A673 (cell line): ENCODE measurements around the gene GYS1. TPM values are rescaled to one million over a fixed set of nuclear protein-coding genes. Genes with fewer than 3 reads are reported as not detected.

Experiments
- BruUV-seq: library from RNA; stranded (reverse); fragments of 400-500 nt; replicated peaks from 2 replicates; lab custom pipeline; 2021; lab: Mats Ljungman, UMichigan
- CTCF ChIA-PET: fragments of 300-600 bp; sonication (Branson Sonifier 250); formaldehyde crosslinking; loops from one replicate; lab custom pipeline; 2022; ENCODE audit warnings: antibody characterized with exemption; lab: Charles Lee
- POLR2A ChIA-PET: fragments of 300-600 bp; sonication (Branson Sonifier 250); formaldehyde crosslinking; loops from one replicate; lab custom pipeline; 2022; ENCODE audit warnings: antibody characterized with exemption; ENCODE audit not compliant: low non-redundant PET; lab: Charles Lee
- DNase-seq: peaks from one replicate; pipeline ENCODE4 v3.0.0-alpha.2; 2015; ENCODE audit warnings: low spot score
- H3K27ac ChIP-seq: fragments of 200-600 bp; sonication (generic); 2 replicates; pipeline ENCODE4 v1.5.1; 2016; ENCODE audit warnings: mixed run types, low read depth, mild to moderate bottlenecking, mixed read lengths, antibody characterized with exemption, low read length; ENCODE audit not compliant: poor library complexity, severe bottlenecking
- H3K27me3 ChIP-seq: fragments of 200-600 bp; sonication (generic); replicated peaks from 2 replicates; pipeline ENCODE4 v1.6.1; 2017; ENCODE audit warnings: mixed run types, low read depth, mild to moderate bottlenecking, mixed read lengths, antibody characterized with exemption, low read length; ENCODE audit not compliant: insufficient read depth, poor library complexity
- H3K36me3 ChIP-seq: fragments of 200-600 bp; sonication (generic); 2 replicates; pipeline ENCODE4 v1.6.1; 2016; ENCODE audit warnings: mixed run types, mild to moderate bottlenecking, mixed read lengths, antibody characterized with exemption, low read length; ENCODE audit not compliant: insufficient read depth, poor library complexity, severe bottlenecking
- H3K4me1 ChIP-seq: fragments of 200-600 bp; sonication (generic); 2 replicates; pipeline ENCODE4 v1.6.1; 2017; ENCODE audit warnings: mixed run types, mild to moderate bottlenecking, mixed read lengths, antibody characterized with exemption, low read length; ENCODE audit not compliant: insufficient read depth, poor library complexity, severe bottlenecking
- H3K4me3 ChIP-seq: fragments of 200-600 bp; sonication (generic); 2 replicates; pipeline ENCODE4 v1.5.1; 2016; ENCODE audit warnings: low read depth, mixed run types, mild to moderate bottlenecking, mixed read lengths, low read length; ENCODE audit not compliant: poor library complexity, severe bottlenecking
- H3K9me3 ChIP-seq: fragments of 200-600 bp; sonication (generic); 2 replicates; pipeline ENCODE4 v1.6.1; 2016; ENCODE audit warnings: mixed run types, low read depth, mild to moderate bottlenecking, mixed read lengths, antibody characterized with exemption, low read length; ENCODE audit not compliant: poor library complexity, severe bottlenecking
- EZH2 ChIP-seq: fragments of 200-600 bp; sonication (generic); IDR thresholded peaks from 2 replicates; pipeline ENCODE4 v1.6.1; 2017; ENCODE audit warnings: borderline replicate concordance, low read depth, mild to moderate bottlenecking, mixed read lengths, antibody characterized with exemption, low read length; ENCODE audit not compliant: poor library complexity, severe bottlenecking
- intact Hi-C: fragments of 100-400 bp; cut with micrococcal nuclease; formaldehyde crosslinking; loops from one replicate; pipeline ENCODE4 v1.10.0; 2022; ENCODE audit not compliant: unreplicated experiment
- total RNA-seq: library from RNA; stranded (reverse); gene quantifications from 2 replicates; pipeline ENCODE4 v1.2.3, GENCODE V29; 2021
- TF ChIP-seq, protein P1 (sequence below): fragments of 300-800, 200-600 bp; sonication (generic); conservative IDR thresholded peaks from 2 replicates; pipeline ENCODE4 v1.5.1; 2017; ENCODE audit warnings: low read depth, mild to moderate bottlenecking, antibody characterized with exemption, low read length, moderate library complexity, mixed read lengths

Gene GYS1
- total RNA-seq, 1 experiment from 2014 or later: 57.0 TPM

DNA sequence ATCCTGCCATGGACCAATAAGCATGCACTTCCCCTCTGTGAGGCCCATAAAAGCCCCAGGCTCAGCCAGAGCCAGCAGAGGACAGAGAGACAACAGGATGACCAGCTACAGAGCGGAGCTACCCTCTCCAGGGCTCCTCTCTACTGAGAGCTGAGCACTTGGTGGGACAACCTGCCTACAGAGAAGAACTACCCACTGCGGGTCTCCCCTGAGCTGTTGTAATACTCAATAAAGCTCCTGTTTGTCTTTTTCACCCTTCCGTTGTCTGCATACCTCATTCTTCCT, 45.9 kb downstream of the GYS1 start:
- Histone ChIP-seq H3K27me3 (no peaks in the 10 kb centered on the region), H3K9me3 (no peaks in the 10 kb centered on the region), H3K4me1 (no peaks in the 10 kb centered on the region), H3K27ac (no peak overlapping the region), H3K4me3 (no peak overlapping the region), H3K36me3 (no peaks in the 10 kb centered on the region)
- ChIA-PET CTCF (no interaction called here), POLR2A (no interaction called here)
- no peak for DNase-seq
- intact Hi-C loops: no loop called here
- TF ChIP-seq, protein P1, sequence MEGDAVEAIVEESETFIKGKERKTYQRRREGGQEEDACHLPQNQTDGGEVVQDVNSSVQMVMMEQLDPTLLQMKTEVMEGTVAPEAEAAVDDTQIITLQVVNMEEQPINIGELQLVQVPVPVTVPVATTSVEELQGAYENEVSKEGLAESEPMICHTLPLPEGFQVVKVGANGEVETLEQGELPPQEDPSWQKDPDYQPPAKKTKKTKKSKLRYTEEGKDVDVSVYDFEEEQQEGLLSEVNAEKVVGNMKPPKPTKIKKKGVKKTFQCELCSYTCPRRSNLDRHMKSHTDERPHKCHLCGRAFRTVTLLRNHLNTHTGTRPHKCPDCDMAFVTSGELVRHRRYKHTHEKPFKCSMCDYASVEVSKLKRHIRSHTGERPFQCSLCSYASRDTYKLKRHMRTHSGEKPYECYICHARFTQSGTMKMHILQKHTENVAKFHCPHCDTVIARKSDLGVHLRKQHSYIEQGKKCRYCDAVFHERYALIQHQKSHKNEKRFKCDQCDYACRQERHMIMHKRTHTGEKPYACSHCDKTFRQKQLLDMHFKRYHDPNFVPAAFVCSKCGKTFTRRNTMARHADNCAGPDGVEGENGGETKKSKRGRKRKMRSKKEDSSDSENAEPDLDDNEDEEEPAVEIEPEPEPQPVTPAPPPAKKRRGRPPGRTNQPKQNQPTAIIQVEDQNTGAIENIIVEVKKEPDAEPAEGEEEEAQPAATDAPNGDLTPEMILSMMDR: no peak
- no peak for TF ChIP-seq EZH2
- no TSS peak for BruUV-seq

DNA sequence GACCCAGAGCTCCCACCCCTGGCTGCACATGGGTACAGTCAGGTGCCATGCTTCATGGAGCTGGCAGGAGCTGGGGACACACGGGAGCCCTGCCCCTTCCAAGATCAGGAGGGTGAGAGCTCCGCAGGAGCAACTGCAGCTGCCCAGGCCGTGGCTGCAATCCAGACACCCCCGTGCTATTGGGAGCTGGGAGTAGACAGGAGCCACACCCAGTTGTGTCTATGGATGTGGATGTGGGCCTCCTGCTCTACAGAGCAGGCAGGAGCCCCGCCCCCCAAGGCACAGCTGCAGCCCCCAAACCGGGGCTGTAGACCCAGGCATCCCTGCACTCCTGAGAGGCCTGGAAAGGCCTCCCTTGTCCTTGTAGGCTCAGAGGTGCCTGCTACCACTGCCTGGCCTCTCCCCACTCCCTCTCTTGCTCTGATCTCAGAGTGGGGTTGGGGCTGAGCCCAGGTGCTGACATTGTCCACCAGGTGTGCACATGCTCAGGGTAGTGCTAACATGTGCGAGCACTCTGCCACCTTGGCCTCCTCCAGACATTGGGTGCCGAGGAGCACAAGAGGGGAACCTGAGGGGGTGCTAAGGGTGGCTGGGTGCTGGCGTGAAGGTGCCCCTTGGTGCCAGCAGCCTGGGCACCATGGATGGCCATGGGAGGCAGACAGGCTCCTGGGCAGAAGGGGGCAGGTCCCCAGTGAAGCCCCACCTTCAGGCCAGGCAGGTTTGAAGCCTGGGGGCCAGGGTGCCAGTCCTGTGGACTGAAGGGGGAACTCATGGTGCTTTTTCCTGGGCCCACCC, 46.4 kb downstream of the GYS1 start:
- no peak for DNase-seq
- Histone ChIP-seq H3K27me3 (no peaks in the 10 kb centered on the region), H3K4me3 (no peak overlapping the region), H3K27ac (no peak overlapping the region), H3K36me3 (no peaks in the 10 kb centered on the region), H3K9me3 (no peaks in the 10 kb centered on the region), H3K4me1 (no peaks in the 10 kb centered on the region)
- CTCF ChIA-PET: no interaction called here
- intact Hi-C loops: no loop called here
- POLR2A ChIA-PET: no interaction called here
- BruUV-seq: no TSS peak
- TF ChIP-seq, protein P1: no peak
- no peak for TF ChIP-seq EZH2

DNA sequence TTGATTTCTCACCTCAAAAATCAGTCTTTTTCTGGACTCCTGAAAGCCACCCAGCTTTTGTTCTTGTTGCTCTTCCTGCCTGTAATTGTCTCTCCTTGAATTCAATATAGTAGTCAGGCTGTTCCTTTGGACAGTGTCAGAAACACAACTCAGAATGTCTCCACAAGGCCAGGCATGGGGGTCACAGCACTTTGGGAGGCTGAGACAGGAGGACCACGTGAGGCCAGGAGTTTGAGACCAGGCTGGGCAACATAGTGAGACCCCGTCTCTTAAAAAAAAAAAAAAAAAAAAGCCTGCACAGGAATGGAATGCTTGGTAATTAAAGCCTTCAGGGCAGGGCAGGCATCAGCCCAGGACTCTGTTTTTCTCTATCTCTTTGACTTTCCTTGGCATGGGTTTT, 47.3 kb downstream of the GYS1 start:
- ChIA-PET CTCF (no interaction called here), POLR2A (no interaction called here)
- Histone ChIP-seq H3K27me3 (no peaks in the 10 kb centered on the region), H3K4me1 (no peaks in the 10 kb centered on the region), H3K27ac (no peak overlapping the region), H3K9me3 (peaks cover 3% of the 10 kb centered on the region), H3K36me3 (no peaks in the 10 kb centered on the region), H3K4me3 (no peak overlapping the region)
- no TSS peak for BruUV-seq
- DNase-seq: no peak
- TF ChIP-seq, protein P1: no peak
- intact Hi-C loops: no loop called here
